Suppressor macrophage treated with lipopolysaccharide for 4 hours (primary cell): ENCODE results near the gene SEMA5A.

Source experiments
- DNase-seq: peaks from one replicate; pipeline ENCODE4 v3.0.0-alpha.2; 2020

SEMA5A gene

DNA sequence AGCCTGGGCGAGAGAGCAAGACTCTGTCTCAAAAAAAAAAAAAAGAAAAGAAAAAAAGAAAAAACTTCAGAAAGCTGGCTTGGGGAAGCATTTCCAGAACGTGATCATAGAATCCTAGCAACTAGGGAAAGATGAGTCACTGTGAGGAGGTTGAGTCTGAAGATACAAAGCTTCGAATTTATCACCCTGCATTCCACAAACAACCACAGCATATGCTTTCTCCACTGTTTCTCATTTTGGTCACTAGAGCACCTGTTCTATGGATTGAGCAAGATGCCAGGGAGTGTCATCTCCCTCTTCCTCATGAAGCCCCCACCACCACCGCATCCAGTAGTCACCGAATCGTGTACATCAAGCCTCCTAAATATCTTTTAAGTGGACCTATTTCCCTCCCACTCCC, 37.9 kb downstream of the SEMA5A start:
- DNase-seq, result no peak

DNA sequence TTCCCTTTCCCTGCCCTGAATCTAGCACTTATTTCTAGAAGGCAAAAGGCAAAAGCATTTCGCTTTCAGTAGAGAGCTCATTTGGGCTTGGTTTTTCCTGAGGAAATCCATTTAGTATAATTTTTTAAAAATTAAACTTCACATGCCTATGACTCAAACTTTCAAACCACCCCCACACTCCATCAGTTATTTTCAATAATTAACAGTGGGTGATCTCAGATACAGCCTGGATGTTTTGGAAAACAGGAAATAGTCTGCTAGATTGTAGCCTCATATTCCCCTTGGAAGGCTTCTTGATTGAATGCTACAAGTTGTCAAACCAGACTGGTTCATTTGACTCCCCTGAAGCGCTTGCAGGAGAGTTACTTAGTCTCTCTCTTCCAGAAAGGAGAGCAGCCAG, 40.6 kb downstream of the SEMA5A start:
- DNase-seq, result no peak

- no peak for DNase-seq
Observed at GRCh38 chr5:9502864-9503263, 43.0 kb downstream of the SEMA5A start.

DNA sequence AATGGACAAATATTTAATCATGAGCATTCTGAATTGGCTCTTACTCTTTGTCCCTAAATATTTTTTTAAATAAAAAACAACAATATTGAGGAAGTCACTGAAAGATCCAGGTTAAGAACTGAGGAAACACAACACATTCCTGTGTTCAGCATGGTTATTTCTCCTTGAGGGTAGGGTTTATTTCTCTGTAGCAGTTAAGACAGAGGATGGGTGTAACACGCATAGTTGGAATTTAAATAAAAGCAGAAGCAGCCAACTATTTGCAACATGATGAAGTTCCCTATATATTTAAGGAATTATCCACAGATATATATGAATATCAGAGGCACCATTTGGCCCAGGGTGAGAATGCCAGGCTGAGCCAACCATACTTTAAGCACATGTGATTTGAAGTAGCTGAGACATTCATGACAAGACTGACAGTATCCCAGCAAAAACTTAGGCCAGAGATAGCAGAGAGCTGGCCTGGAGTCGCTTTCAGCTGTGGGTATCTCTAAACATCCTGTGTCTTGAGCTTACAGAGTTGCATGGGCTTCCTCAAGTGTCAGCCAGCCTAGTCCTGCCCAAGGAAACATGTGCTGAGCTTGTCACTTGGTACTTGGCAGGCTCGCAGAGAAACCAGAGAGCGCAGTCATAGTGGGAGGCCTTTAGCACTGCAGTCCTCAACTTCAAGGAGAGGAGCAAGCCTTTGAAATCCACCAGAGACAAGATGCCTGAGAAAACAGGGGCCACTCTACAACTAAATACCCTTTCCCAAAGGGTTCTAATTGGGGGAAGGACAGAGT, 43.6 kb downstream of the SEMA5A start:
- no peak for DNase-seq

GRCh38 chr5:9500625-9501024, 45.2 kb downstream of the SEMA5A start:
- no peak for DNase-seq

DNA sequence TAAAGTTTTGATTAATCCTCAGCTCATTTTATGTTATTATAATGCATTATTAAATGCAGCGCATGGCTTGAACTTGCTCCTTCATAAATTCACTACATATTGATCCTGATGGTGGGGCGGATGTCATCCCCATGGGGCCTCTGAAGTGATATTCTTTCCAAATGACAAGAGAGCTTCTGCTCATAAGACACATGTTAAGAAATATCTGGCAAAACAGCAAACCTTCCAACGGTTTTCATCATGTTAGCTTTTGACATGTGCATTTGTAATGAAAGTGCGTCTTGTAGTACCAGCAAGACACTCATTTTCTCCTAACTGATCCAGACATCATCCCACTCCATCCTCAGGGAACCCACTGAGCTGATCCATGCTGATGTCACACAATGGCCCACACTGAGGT, 45.7 kb downstream of the SEMA5A start:
- DNase-seq, result no peak

- DNase-seq, result no peak
Observed at GRCh38 chr5:9499498-9499876, 46.4 kb downstream of the SEMA5A start.

- DNase-seq, result no peak
Observed at GRCh38 chr5:9498541-9499497, 47.1 kb downstream of the SEMA5A start.

- DNase-seq, result no peak
Observed at GRCh38 chr5:9497347-9497746, 48.5 kb downstream of the SEMA5A start.

DNA sequence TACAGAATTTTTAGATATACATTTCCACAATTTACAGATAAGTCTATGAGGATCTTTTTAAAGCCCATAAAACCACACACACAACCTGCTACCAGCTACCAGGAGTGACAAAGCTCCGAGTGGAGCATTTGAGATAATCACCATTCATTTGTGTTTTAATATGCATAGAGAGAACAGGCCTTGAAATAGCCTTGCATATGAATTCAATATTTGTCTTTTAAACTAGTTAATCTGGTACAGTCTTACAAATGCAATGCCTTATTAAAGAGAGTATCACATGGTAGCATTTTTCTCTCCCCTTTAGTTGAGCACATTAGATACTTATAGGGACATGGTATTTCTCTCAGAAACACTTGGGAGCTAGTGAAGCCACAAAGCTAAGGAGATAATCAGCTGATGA, 49.1 kb downstream of the SEMA5A start:
- DNase-seq, result no peak

- DNase-seq, result no peak
Observed at GRCh38 chr5:9495121-9495520, 50.8 kb downstream of the SEMA5A start.

GRCh38 chr5:9494301-9494700, 51.6 kb downstream of the SEMA5A start:
- DNase-seq, result no peak

GRCh38 chr5:9490494-9491097, 55.3 kb downstream of the SEMA5A start:
- no peak for DNase-seq

- DNase-seq, result no peak
Observed at GRCh38 chr5:9483779-9484178, 62.1 kb downstream of the SEMA5A start.

DNA sequence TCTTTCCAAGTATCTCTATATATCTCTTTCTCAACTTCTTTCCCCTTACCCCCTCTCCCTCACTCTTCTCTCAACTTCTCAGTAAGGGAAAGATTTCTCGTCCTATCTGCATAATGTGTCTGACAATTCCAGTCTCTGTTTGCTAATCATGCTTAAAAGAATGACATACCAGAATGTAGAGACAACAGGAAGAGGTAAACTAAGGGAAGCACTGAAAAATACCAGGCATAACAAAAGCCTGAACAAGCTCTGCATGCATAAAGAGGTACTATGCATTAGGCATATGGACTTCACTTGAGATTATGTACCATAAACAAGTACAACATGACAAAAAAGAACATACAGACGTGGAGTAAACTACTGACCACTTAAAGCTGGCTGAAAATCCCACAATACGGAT, 62.6 kb downstream of the SEMA5A start:
- no peak for DNase-seq

DNA sequence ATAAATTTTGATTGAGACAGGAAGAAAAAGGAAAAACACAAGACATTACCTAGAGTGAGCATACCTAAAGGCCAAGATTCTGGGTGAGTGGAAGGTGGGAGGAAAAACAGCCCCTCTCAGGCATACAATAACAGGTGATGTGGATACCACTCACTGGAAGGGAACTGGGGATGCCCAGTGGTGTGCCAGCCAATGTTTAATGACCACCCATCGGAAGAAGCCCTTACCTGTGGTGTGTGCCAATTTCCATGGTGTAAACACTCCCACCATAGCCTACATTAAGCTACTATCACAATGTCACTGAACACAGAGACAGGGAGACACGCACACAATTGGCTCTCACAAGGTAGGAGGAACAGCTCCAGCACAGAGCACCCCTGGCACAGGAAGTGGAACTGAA, 63.5 kb downstream of the SEMA5A start:
- DNase-seq, result no peak

DNA sequence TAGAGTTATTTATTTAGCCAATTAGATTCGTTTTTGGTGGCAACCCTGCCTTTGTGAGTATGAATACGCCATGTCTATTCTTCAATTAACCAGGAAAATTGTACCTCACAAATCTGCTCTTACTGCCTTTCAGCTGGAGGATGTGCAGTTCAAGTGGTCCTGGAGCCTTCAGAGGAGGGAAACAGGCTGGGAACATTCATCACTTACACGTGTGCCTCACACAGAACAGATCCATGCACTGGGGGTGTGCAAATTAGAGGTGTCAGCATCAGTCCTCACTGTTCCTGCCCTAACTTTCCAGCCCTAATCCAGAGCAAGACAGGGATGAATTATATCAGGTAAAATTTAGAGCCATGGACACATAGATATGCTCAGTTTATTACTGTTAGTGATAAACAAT, 65.4 kb downstream of the SEMA5A start:
- no peak for DNase-seq

DNA sequence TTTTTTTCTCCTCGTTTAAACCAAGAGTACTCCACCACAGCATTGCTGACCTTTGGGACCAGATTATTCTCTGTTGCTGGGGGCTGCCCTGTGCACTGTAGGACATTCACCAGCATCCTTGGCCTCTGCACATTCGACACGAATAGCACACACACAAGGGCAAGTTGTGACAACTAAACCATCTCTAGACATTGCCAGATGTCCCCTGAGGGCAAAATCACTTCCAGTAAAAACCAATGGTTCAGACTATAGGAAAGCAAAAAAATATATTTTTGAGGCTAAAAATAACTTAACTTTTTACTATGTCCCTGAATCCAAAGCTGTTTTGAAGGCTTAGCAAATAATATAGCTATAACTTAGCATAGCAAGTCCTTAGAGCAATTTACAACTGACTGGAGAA, 65.9 kb downstream of the SEMA5A start:
- no peak for DNase-seq

- DNase-seq, result no peak
Observed at GRCh38 chr5:9479361-9479760, 66.5 kb downstream of the SEMA5A start.

DNA sequence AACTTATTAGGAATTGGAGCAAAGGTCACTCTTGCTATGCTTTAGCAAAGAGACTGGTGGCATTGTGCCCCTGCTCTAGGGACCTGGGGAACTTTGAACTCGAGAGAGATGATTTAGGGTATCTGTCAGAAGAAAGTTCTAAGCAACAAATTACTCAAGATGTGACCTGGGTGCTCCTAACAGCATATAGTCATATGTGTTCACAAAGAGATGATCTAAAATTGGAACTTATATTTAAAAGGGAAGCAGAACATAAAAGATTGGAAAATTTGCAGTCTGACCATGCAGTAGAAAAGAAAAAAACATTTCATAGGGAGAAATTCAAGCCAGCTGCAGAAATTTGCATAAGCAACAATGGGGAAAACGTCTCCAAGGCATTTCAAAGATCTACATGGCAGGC, 68.3 kb downstream of the SEMA5A start:
- DNase-seq, result no peak

- no peak for DNase-seq
Observed at GRCh38 chr5:9474219-9475002, 71.5 kb downstream of the SEMA5A start.

GRCh38 chr5:9473624-9474023, 72.3 kb downstream of the SEMA5A start:
- no peak for DNase-seq

- no peak for DNase-seq
Observed at GRCh38 chr5:9470410-9470809, 75.5 kb downstream of the SEMA5A start.
